H9 (cell line): ENCODE data around the gene MAGT1. TPM values are rescaled to one million over a fixed set of nuclear protein-coding genes. Genes with fewer than 3 reads are reported as not detected.

Source experiments
- DNase-seq: peaks from one replicate; pipeline ENCODE4 v3.0.0-alpha.2; 2017
- H2AFZ ChIP-seq: one replicate; pipeline ENCODE4 v1.6.1; 2013; ENCODE audit warnings: mild to moderate bottlenecking, low read length, control low read depth, moderate library complexity
- H2AK5ac ChIP-seq: 2 replicates; pipeline ENCODE4 v1.6.1; 2013; ENCODE audit warnings: low read length, control low read depth, mixed read lengths; ENCODE audit not compliant: insufficient read length
- H2BK120ac ChIP-seq: one replicate; pipeline ENCODE4 v1.6.1; 2013; ENCODE audit warnings: low read depth, mild to moderate bottlenecking, low read length, control low read depth, inconsistent platforms; ENCODE audit not compliant: poor library complexity, severe bottlenecking
- H2BK12ac ChIP-seq: 2 replicates; pipeline ENCODE4 v1.6.1; 2013; ENCODE audit warnings: low read length, control low read depth, mixed read lengths, low read depth; ENCODE audit not compliant: insufficient read length
- H2BK15ac ChIP-seq: 2 replicates; pipeline ENCODE4 v1.6.1; 2013; ENCODE audit warnings: low read depth, low read length, control low read depth
- H2BK20ac ChIP-seq: one replicate; pipeline ENCODE4 v1.6.1; 2013; ENCODE audit warnings: low read depth, mild to moderate bottlenecking, low read length, control low read depth, inconsistent platforms; ENCODE audit not compliant: poor library complexity, severe bottlenecking
- H2BK5ac ChIP-seq: 2 replicates; pipeline ENCODE4 v1.6.1; 2013; ENCODE audit warnings: low read length, control low read depth, mixed read lengths; ENCODE audit not compliant: insufficient read length
- H3K14ac ChIP-seq: 2 replicates; pipeline ENCODE4 v1.6.1; 2013; ENCODE audit warnings: low read length, control low read depth; ENCODE audit not compliant: insufficient read depth
- H3K18ac ChIP-seq: 2 replicates; pipeline ENCODE4 v1.6.1; 2013; ENCODE audit warnings: low read depth, mild to moderate bottlenecking, mixed read lengths, low read length, control low read depth; ENCODE audit not compliant: insufficient read length
- H3K23ac ChIP-seq: 2 replicates; pipeline ENCODE4 v1.6.1; 2013; ENCODE audit warnings: low read length, control low read depth, mixed read lengths, low read depth; ENCODE audit not compliant: insufficient read length
- H3K23me2 ChIP-seq: 2 replicates; pipeline ENCODE4 v1.6.1; 2013; ENCODE audit warnings: low read depth, mild to moderate bottlenecking, mixed read lengths, low read length, control low read depth; ENCODE audit not compliant: insufficient read length, poor library complexity, severe bottlenecking
- H3K27ac ChIP-seq: 2 replicates; pipeline ENCODE4 v1.5.1; 2013; ENCODE audit warnings: low read length, control low read depth, mixed read lengths, low read depth; ENCODE audit not compliant: insufficient read length
- H3K27me3 ChIP-seq: 2 replicates; pipeline ENCODE4 v1.6.1; 2013; ENCODE audit warnings: low read length, control low read depth, inconsistent platforms; ENCODE audit not compliant: insufficient read depth
- H3K4ac ChIP-seq: 2 replicates; pipeline ENCODE4 v1.6.1; 2013; ENCODE audit warnings: low read depth, mild to moderate bottlenecking, control low read depth, inconsistent platforms, low read length, moderate library complexity
- H3K4me1 ChIP-seq: 2 replicates; pipeline ENCODE4 v1.6.1; 2013; ENCODE audit warnings: low read length, control low read depth, inconsistent platforms; ENCODE audit not compliant: insufficient read depth
- H3K4me2 ChIP-seq: 2 replicates; pipeline ENCODE4 v1.6.1; 2013; ENCODE audit warnings: low read length, control low read depth, mixed read lengths; ENCODE audit not compliant: insufficient read length, insufficient read depth
- H3K56ac ChIP-seq: 2 replicates; pipeline ENCODE4 v1.6.1; 2013; ENCODE audit warnings: low read depth, mild to moderate bottlenecking, mixed read lengths, low read length, control low read depth; ENCODE audit not compliant: insufficient read length
- H3K79me1 ChIP-seq: 2 replicates; pipeline ENCODE4 v1.6.1; 2013; ENCODE audit warnings: low read depth, mild to moderate bottlenecking, moderate library complexity, low read length, control low read depth, inconsistent platforms; ENCODE audit not compliant: insufficient read depth, poor library complexity, severe bottlenecking
- H3K79me2 ChIP-seq: 2 replicates; pipeline ENCODE4 v1.6.1; 2013; ENCODE audit warnings: low read length, control low read depth, inconsistent platforms; ENCODE audit not compliant: insufficient read depth
- H3K9ac ChIP-seq: 2 replicates; pipeline ENCODE4 v1.6.1; 2013; ENCODE audit warnings: low read length, control low read depth, mixed read lengths; ENCODE audit not compliant: insufficient read length; ENCODE audit errors: extremely low read depth
- H3K9me3 ChIP-seq: one replicate; pipeline ENCODE4 v1.6.1; 2013; ENCODE audit warnings: low read depth, low read length, inconsistent platforms; ENCODE audit not compliant: control insufficient read depth
- H3T11ph ChIP-seq: one replicate; pipeline ENCODE4 v1.6.1; 2013; ENCODE audit warnings: mild to moderate bottlenecking, low read length, control low read depth, inconsistent platforms
- H4K20me1 ChIP-seq: one replicate; pipeline ENCODE4 v1.6.1; 2013; ENCODE audit not compliant: control insufficient read depth, insufficient read length, insufficient read depth
- H4K5ac ChIP-seq: 2 replicates; pipeline ENCODE4 v1.6.1; 2013; ENCODE audit warnings: low read depth, mild to moderate bottlenecking, mixed read lengths, low read length, control low read depth; ENCODE audit not compliant: insufficient read length
- H4K8ac ChIP-seq: replicated peaks from 2 replicates; pipeline ENCODE4 v1.6.1; 2013; ENCODE audit warnings: low read length, control low read depth, mixed read lengths, low read depth; ENCODE audit not compliant: insufficient read length
- H4K91ac ChIP-seq: 2 replicates; pipeline ENCODE4 v1.6.1; 2013; ENCODE audit warnings: low read depth, mild to moderate bottlenecking, moderate library complexity, mixed read lengths, low read length, control low read depth; ENCODE audit not compliant: insufficient read length
- H3K27ac Mint-ChIP-seq, 3 experiments: 2 replicates in 2 of 3; 3 replicates in 1 of 3; pipeline ENCODE4 v1.8.0; 2020 to 2021; ENCODE audit warnings: mixed read lengths in 3 of 3, mild to moderate bottlenecking in 1 of 3, moderate library complexity in 1 of 3
- H3K27me3 Mint-ChIP-seq: 2 replicates; pipeline ENCODE4 v1.8.0; 2021; ENCODE audit warnings: low read depth, mild to moderate bottlenecking, moderate library complexity, mixed read lengths
- H3K36me3 Mint-ChIP-seq, 3 experiments: 2 replicates in 2 of 3; 3 replicates in 1 of 3; pipeline ENCODE4 v1.8.0; 2020 to 2021; ENCODE audit warnings: low read depth in 3 of 3, mixed read lengths in 3 of 3; ENCODE audit not compliant: insufficient read depth in 1 of 3
- H3K4me1 Mint-ChIP-seq, 2 experiments: 2 replicates each; pipeline ENCODE4 v1.8.0; 2020; ENCODE audit warnings: mixed read lengths in 2 of 2
- H3K4me3 Mint-ChIP-seq, 2 experiments: 2 replicates in 1 of 2; 3 replicates in 1 of 2; pipeline ENCODE4 v1.8.0; 2020 to 2021; ENCODE audit warnings: mild to moderate bottlenecking in 2 of 2, mixed read lengths in 2 of 2, moderate library complexity in 1 of 2
- H3K9me3 Mint-ChIP-seq, 2 experiments: 2 replicates in 1 of 2; 3 replicates in 1 of 2; pipeline ENCODE4 v1.8.0; 2020; ENCODE audit warnings: mild to moderate bottlenecking in 2 of 2, mixed read lengths in 2 of 2, moderate library complexity in 1 of 2
- CTCF ChIP-seq: fragments of 200-600 bp; sonication (generic); conservative IDR thresholded peaks from 3 replicates; pipeline ENCODE4 v1.8.0; 2021; ENCODE audit warnings: antibody characterized with exemption, mild to moderate bottlenecking
- WGBS: extraction: QIAGEN DNeasy Blood & Tissue Kit; methylation state at CpG from one replicate; pipeline ENCODE4 v1.1.7; 2013; ENCODE audit warnings: missing lambda C conversion rate, low lambda C conversion rate, mixed read lengths; ENCODE audit not compliant: insufficient read length; ENCODE audit errors: extremely low coverage; 5-methylcytosine and 5-hydroxymethylcytosine counted together
- total RNA-seq: library from RNA; stranded (reverse); gene quantifications from 2 replicates; pipeline ENCODE4 v1.2.1, GENCODE V29; 2021

MAGT1 gene
- total RNA-seq, 1 experiment from 2014 or later = 42.8 TPM

GRCh38 chrX:77901506-77901905, 6.3 kb upstream of the MAGT1 start:
- no peak overlapping the region for H3K27ac Mint-ChIP-seq
- H3K23ac ChIP-seq = no peak overlapping the region
- no peak overlapping the region for H3K4me2 ChIP-seq
- H3K79me1 ChIP-seq = no peaks in the 10 kb centered on the region
- H4K5ac ChIP-seq = no peak overlapping the region
- peaks cover 4 to 5% of the 10 kb centered on the region in 2 experiments; a peak in 2 of 4 replicates for H3K4me1 Mint-ChIP-seq
- no peak overlapping the region for H3K14ac ChIP-seq
- no peaks in the 10 kb centered on the region for H4K20me1 ChIP-seq
- H3K9ac ChIP-seq = no peak overlapping the region
- H3K56ac ChIP-seq = no peak overlapping the region
- DNase-seq = no peak
- no peak overlapping the region for H3K4ac ChIP-seq
- no peak overlapping the region for H3T11ph ChIP-seq
- WGBS = no CpG with 5 or more reads among the region's 5 CpGs
- H3K23me2 ChIP-seq = no peaks in the 10 kb centered on the region
- no peak overlapping the region for H3K27ac ChIP-seq
- H3K18ac ChIP-seq = no peak overlapping the region
- no peak overlapping the region for H2BK15ac ChIP-seq
- peaks cover 8% of the 10 kb centered on the region; the same call in 1 of the 2 replicates for H3K79me2 ChIP-seq
- H3K4me3 Mint-ChIP-seq = peak overlapping the region in 1 of 2 experiments; percentile 65; a peak in 4 of 5 replicates
- peaks cover 57 to 69% of the 10 kb centered on the region in 2 experiments for H3K9me3 Mint-ChIP-seq
- no peak overlapping the region for H2BK120ac ChIP-seq
- no peak overlapping the region for H2AFZ ChIP-seq
- peaks cover 24 to 41% (median 33%) of the 10 kb centered on the region in 3 experiments; a peak in 6 of 7 replicates for H3K36me3 Mint-ChIP-seq
- H2BK5ac ChIP-seq = no peak overlapping the region
- H2BK20ac ChIP-seq = no peak overlapping the region
- H4K8ac ChIP-seq = no peak overlapping the region
- H3K4me1 ChIP-seq = no peaks in the 10 kb centered on the region
- H3K27me3 Mint-ChIP-seq = no peaks in the 10 kb centered on the region; the same call in 1 of the 2 replicates
- H2BK12ac ChIP-seq = no peak overlapping the region
- TF ChIP-seq CTCF = no peak
- no peak overlapping the region for H2AK5ac ChIP-seq
- H4K91ac ChIP-seq = no peak overlapping the region
- peaks cover 6% of the 10 kb centered on the region for H3K9me3 ChIP-seq
- no peaks in the 10 kb centered on the region for H3K27me3 ChIP-seq
